ENCODE measurements around the gene PLEKHG2.

Gene PLEKHG2

GRCh38 chr19:39415111-39416046, 2.9 kb downstream of the PLEKHG2 start:
- TF ChIP-seq GATA3 (IDR thresholded peaks at IDR 0.05; ENCODE audit: low read depth, low read length) = no peak
- TF ChIP-seq GATA2 (IDR thresholded peaks at IDR 0.05; ENCODE audit: low read depth, low read length) = no peak

- TF ChIP-seq GATA2 (IDR thresholded peaks at IDR 0.05; ENCODE audit: low read depth, low read length) (no peak), GATA3 (IDR thresholded peaks at IDR 0.05; ENCODE audit: low read depth, low read length) (no peak)
Observed at GRCh38 chr19:39416152-39417120, 4.0 kb downstream of the PLEKHG2 start.

- TF ChIP-seq GATA3 (IDR thresholded peaks at IDR 0.05; ENCODE audit: low read depth, low read length) = no peak
- no peak for TF ChIP-seq GATA2 (IDR thresholded peaks at IDR 0.05; ENCODE audit: low read depth, low read length)
Observed at GRCh38 chr19:39417463-39418181, 5.2 kb downstream of the PLEKHG2 start.

- TF ChIP-seq GATA3 (IDR thresholded peaks at IDR 0.05; ENCODE audit: low read depth, low read length) (no peak), GATA2 (IDR thresholded peaks at IDR 0.05; ENCODE audit: low read depth, low read length) (no peak)
Observed at GRCh38 chr19:39419003-39419402, 6.5 kb downstream of the PLEKHG2 start.

- TF ChIP-seq GATA2 (IDR thresholded peaks at IDR 0.05; ENCODE audit: low read depth, low read length) = no peak
- TF ChIP-seq GATA3 (IDR thresholded peaks at IDR 0.05; ENCODE audit: low read depth, low read length) = no peak
Observed at GRCh38 chr19:39420769-39421168, 8.3 kb downstream of the PLEKHG2 start.

GRCh38 chr19:39422020-39422419, 9.6 kb downstream of the PLEKHG2 start:
- no peak for TF ChIP-seq GATA3 (IDR thresholded peaks at IDR 0.05; ENCODE audit: low read depth, low read length)
- TF ChIP-seq GATA2 (IDR thresholded peaks at IDR 0.05; ENCODE audit: low read depth, low read length) = no peak

- TF ChIP-seq GATA2 (IDR thresholded peaks at IDR 0.05; ENCODE audit: low read depth, low read length) = no peak
- no peak for TF ChIP-seq GATA3 (IDR thresholded peaks at IDR 0.05; ENCODE audit: low read depth, low read length)
Observed at GRCh38 chr19:39423258-39424086, 11.0 kb downstream of the PLEKHG2 start.

GRCh38 chr19:39424934-39425333, 12.5 kb downstream of the PLEKHG2 start:
- no peak for TF ChIP-seq GATA2 (IDR thresholded peaks at IDR 0.05; ENCODE audit: low read depth, low read length)
- TF ChIP-seq GATA3 (IDR thresholded peaks at IDR 0.05; ENCODE audit: low read depth, low read length) = no peak

GRCh38 chr19:39425744-39426143, 13.3 kb downstream of the PLEKHG2 start:
- TF ChIP-seq GATA2 (IDR thresholded peaks at IDR 0.05; ENCODE audit: low read depth, low read length) (no peak), GATA3 (IDR thresholded peaks at IDR 0.05; ENCODE audit: low read depth, low read length) (no peak)

GRCh38 chr19:39426170-39426569, 13.7 kb downstream of the PLEKHG2 start:
- no peak for TF ChIP-seq GATA3 (IDR thresholded peaks at IDR 0.05; ENCODE audit: low read depth, low read length)
- TF ChIP-seq GATA2 (IDR thresholded peaks at IDR 0.05; ENCODE audit: low read depth, low read length) = no peak

- TF ChIP-seq GATA2 (IDR thresholded peaks at IDR 0.05; ENCODE audit: low read depth, low read length) = no peak
- TF ChIP-seq GATA3 (IDR thresholded peaks at IDR 0.05; ENCODE audit: low read depth, low read length) = no peak
Observed at GRCh38 chr19:39427707-39428106, 15.2 kb downstream of the PLEKHG2 start.

- TF ChIP-seq GATA3 (IDR thresholded peaks at IDR 0.05; ENCODE audit: low read depth, low read length) (no peak), GATA2 (IDR thresholded peaks at IDR 0.05; ENCODE audit: low read depth, low read length) (no peak)
Observed at GRCh38 chr19:39428283-39429112, 16.0 kb downstream of the PLEKHG2 start.

Measured in SH-SY5Y (cell line).